HG03520 (cell line): Measurements from ENCODE around the gene MAGI2.
"Not testable (repeated sequence)": the region's sequence is repeated elsewhere in the genome, so short reads cannot be mapped to it uniquely, and the experiment has no call there.

Experiments used
- ATAC-seq: cut with Tn5 transposase; IDR thresholded peaks from one replicate; pipeline ENCODE4 v1.9.1; 2021; ENCODE audit warnings: mild to moderate bottlenecking, moderate library complexity; ENCODE audit not compliant: unreplicated experiment

The MAGI2 gene

DNA sequence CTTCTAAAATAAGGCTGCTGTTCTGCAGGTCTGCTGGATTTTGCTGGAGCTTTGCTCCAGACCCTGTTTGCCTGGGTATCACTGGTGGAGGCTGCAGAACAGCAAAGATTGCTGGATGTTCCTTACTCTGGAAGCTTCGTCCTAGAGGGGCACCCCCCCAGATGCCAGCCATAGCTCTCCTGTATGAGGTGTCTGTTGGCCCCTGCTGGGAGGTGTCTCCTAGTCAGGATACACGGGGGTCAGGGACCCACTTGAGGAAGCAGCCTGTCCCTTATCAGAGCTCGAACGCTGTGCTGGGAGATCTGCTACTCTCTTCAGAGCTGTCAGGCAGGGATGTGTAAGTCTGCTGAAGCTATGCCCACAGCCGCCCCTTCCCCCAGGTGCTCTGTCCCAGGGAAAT is 382.3 kb downstream of the MAGI2 start:
- not testable (repeated sequence) for ATAC-seq

DNA sequence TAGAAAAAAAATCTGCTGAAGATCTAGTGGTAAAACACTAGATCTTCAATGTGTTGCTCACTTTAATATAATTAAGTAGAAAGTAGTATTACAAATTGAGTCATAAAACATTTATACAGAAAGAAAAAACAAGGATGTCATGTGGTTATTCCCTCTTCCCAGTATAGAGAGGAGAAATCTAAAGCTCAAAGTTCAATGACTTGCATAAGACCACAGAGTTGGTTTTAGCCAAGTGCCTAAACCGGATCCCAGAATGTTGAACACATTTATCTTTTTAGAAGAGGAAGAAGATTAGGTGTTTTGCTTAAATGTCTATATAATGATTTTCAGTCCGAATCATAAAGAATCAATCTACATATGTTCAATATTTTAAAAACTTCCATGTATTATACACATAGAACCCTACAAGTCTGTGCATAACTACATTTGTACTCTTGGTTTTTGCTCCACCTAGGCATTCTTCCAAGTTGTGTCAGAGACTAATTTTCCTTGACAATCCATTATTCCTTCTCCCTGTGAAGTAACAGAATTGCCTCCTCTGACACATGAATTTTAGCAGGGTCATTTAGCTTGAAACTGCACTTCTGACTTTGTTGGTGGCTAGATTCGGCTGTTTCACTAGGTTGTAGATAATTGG is 389.2 kb downstream of the MAGI2 start:
- ATAC-seq, result no peak

DNA sequence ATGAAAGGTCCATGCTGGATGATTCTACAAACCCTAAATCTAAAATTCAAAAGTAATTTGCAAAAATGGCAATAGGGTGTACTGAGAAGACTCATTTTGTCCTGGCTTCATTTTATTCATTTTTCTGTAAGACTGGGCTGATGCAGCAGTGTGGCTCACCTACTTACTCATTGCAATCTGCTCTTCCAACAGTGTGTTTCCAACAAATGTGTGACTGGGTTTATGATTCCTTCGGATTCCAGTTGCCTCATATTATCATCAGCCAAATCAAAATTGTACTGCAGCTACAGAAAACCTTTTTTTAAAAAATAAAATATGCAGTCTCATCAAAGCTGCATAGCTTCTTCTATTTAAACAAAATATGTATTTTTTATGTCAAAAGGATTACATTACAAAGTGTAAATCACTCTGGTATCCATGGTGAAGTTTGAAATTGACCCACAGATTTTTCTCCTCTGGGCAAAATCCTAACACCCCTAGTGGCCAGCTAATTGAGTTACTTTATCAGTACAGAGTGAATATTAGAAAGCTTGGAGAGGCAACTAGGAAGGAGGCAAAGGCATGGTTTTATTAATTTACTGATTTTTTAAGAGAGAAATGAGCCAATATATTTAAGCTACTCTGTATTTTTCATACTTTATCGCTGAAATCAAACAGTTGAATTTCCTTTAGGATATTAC is 390.3 kb downstream of the MAGI2 start:
- no peak for ATAC-seq

- ATAC-seq, result no peak
Measured at GRCh38 chr7:79060498-79060897, 393.0 kb downstream of the MAGI2 start.

DNA sequence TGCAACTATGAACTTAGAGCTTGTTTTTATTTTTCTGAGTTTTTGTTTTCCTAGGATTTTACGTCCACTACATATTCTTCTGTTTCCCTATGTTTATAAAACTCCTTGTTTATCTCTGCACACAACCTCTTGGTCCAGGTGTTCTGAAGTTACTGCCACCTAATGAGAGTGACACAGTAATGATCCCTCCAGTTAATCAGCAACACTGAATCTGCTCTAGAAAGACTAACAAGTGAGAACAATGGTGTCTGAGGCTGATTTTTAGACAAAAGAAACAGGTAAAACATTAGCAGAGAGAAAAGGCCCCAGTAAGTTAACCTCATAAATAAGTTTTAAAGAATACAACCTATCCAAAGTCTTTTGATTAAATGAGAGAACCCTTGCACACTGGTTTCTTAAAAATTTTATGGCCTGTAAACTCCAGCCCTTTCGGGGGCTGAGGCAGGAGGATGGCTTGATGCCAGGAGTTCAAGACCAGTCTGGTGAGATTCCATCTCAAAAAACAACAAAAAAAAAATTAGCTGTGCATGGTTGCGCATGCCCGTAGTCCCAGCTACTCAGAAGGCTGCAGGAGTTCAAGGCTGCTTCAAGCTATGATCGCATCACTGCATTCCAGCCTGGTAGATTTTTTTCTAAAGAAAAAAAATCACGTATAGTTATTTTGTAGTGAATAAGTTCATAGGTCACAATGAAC is 397.6 kb downstream of the MAGI2 start:
- ATAC-seq, result no peak

- ATAC-seq, result no peak
Measured at GRCh38 chr7:79051915-79052314, 401.6 kb downstream of the MAGI2 start.

DNA sequence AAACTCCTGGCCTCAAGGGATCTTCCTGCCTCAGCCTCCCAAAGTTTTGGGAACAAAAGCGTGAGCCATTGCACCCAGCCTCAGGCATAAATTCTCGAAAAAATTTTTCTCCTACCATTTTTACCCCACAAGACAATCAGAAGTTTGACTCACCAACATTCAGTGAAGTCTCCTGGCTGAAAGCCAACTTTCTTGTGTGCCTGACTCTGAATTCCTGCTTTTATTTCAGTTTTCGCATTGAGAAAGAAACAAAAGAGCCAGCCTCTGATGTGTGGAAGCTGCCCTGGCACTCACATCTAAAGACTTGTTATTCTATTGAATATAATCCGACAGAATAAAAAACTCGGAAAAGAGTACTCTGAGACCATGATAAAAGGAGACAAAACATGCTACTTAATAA is 402.9 kb downstream of the MAGI2 start:
- ATAC-seq, result no peak

GRCh38 chr7:79046061-79046460 is 407.4 kb downstream of the MAGI2 start:
- no peak for ATAC-seq

DNA sequence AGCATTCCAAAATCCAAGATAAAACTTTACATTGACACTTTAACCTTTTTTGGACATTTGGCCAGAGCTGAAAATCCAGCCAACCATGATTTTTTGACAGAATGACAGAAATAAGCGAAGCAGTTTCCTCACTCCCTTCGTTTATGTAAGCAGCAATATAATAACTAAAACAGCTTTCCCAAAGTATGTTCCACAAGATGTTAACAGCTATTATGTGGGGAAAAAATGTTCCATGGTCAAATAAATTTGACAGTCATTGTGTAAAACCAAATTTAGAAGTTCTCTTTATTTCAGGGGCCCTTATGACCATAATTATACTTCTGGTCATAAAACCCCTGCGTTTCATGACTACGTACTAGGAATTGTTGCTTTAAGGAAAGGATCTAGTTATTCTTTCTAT is 416.5 kb downstream of the MAGI2 start:
- ATAC-seq, result no peak

DNA sequence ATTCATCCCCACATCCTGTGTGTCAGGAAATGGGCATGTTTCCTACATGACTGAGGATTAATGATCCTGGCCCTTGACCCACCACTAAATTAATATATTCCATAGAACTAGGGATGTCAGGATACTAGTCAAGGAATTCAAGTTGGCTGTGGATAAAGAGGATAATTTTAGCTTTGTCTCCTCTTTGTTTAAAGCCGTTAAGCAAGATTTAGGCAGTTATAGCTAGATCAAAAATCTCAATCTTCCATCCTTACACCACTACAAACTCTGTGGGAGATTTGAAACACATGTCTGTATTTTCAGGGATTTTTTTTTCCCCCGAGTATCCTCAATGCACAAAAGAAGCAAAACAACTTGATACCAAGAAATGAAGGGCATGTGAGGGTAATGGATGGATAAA is 417.1 kb downstream of the MAGI2 start:
- no peak for ATAC-seq

GRCh38 chr7:79035858-79036257 is 417.6 kb downstream of the MAGI2 start:
- ATAC-seq, result no peak

- ATAC-seq, result no peak
Measured at GRCh38 chr7:79034730-79035129, 418.7 kb downstream of the MAGI2 start.

DNA sequence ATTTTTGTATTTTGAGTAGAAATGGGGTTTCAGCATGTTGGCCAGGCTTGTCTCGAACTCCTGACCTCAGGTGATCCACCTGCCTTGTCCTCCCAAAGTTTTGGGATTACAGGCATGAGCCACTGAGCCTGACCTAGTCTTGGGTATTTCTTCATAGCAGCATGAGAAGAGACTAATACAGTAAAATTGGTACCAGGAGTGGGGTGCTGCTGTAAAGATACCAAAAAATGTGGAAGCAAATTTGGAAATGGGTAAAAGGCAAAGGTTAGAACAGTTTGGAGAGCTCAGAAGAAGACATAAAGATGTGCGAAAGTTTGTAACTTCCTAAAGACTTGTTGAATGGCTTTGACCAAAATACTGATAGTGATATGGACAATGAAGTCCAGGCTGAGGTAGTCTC is 433.8 kb downstream of the MAGI2 start:
- ATAC-seq, result not testable (repeated sequence)

GRCh38 chr7:79011921-79012320 is 441.5 kb downstream of the MAGI2 start:
- ATAC-seq, result no peak

DNA sequence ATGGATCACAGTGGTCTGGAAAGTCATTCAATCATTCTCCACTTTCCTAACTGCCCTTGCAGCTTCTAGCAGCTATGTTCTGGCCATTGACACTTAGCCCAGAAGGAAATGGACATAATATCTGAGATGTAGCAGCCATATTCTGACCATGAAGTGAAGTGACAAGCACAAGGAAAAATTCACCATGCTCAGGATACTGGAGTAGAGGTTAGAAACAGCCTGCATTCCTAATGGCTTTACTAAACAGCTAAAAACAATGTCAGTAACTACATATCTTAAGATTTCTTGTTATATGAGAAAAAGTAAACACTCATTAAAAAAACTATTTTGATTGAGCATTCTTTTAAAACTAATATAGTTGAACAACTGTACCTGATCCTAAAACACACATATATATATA is 443.8 kb downstream of the MAGI2 start:
- no peak for ATAC-seq

- no peak for ATAC-seq
Measured at GRCh38 chr7:79008786-79009185, 444.7 kb downstream of the MAGI2 start.

GRCh38 chr7:78996013-78996412 is 457.5 kb downstream of the MAGI2 start:
- no peak for ATAC-seq

- ATAC-seq, result no peak
Measured at GRCh38 chr7:78993341-78993740, 460.1 kb downstream of the MAGI2 start.

GRCh38 chr7:78985509-78985908 is 468.0 kb downstream of the MAGI2 start:
- ATAC-seq, result no peak

GRCh38 chr7:78983483-78983882 is 470.0 kb downstream of the MAGI2 start:
- ATAC-seq, result no peak

GRCh38 chr7:78970440-78970916 is 483.0 kb downstream of the MAGI2 start:
- no peak for ATAC-seq

- no peak for ATAC-seq
Measured at GRCh38 chr7:78968951-78969350, 484.5 kb downstream of the MAGI2 start.
